H9 (cell line): ENCODE results near the gene STPG3. TPM values are rescaled to one million over a fixed set of nuclear protein-coding genes. Genes with fewer than 3 reads are reported as not detected.

ENCODE experiments used
- DNase-seq: peaks from one replicate; pipeline ENCODE4 v3.0.0-alpha.2; 2017
- H2AFZ ChIP-seq: one replicate; pipeline ENCODE4 v1.6.1; 2013; ENCODE audit warnings: mild to moderate bottlenecking, low read length, control low read depth, moderate library complexity
- H2AK5ac ChIP-seq: 2 replicates; pipeline ENCODE4 v1.6.1; 2013; ENCODE audit warnings: low read length, control low read depth, mixed read lengths; ENCODE audit not compliant: insufficient read length
- H2BK120ac ChIP-seq: one replicate; pipeline ENCODE4 v1.6.1; 2013; ENCODE audit warnings: low read depth, mild to moderate bottlenecking, low read length, control low read depth, inconsistent platforms; ENCODE audit not compliant: poor library complexity, severe bottlenecking
- H2BK12ac ChIP-seq: 2 replicates; pipeline ENCODE4 v1.6.1; 2013; ENCODE audit warnings: low read length, control low read depth, mixed read lengths, low read depth; ENCODE audit not compliant: insufficient read length
- H2BK15ac ChIP-seq: 2 replicates; pipeline ENCODE4 v1.6.1; 2013; ENCODE audit warnings: low read depth, low read length, control low read depth
- H2BK20ac ChIP-seq: one replicate; pipeline ENCODE4 v1.6.1; 2013; ENCODE audit warnings: low read depth, mild to moderate bottlenecking, low read length, control low read depth, inconsistent platforms; ENCODE audit not compliant: poor library complexity, severe bottlenecking
- H2BK5ac ChIP-seq: 2 replicates; pipeline ENCODE4 v1.6.1; 2013; ENCODE audit warnings: low read length, control low read depth, mixed read lengths; ENCODE audit not compliant: insufficient read length
- H3K14ac ChIP-seq: 2 replicates; pipeline ENCODE4 v1.6.1; 2013; ENCODE audit warnings: low read length, control low read depth; ENCODE audit not compliant: insufficient read depth
- H3K18ac ChIP-seq: 2 replicates; pipeline ENCODE4 v1.6.1; 2013; ENCODE audit warnings: low read depth, mild to moderate bottlenecking, mixed read lengths, low read length, control low read depth; ENCODE audit not compliant: insufficient read length
- H3K23ac ChIP-seq: 2 replicates; pipeline ENCODE4 v1.6.1; 2013; ENCODE audit warnings: low read length, control low read depth, mixed read lengths, low read depth; ENCODE audit not compliant: insufficient read length
- H3K23me2 ChIP-seq: 2 replicates; pipeline ENCODE4 v1.6.1; 2013; ENCODE audit warnings: low read depth, mild to moderate bottlenecking, mixed read lengths, low read length, control low read depth; ENCODE audit not compliant: insufficient read length, poor library complexity, severe bottlenecking
- H3K27ac ChIP-seq: 2 replicates; pipeline ENCODE4 v1.5.1; 2013; ENCODE audit warnings: low read length, control low read depth, mixed read lengths, low read depth; ENCODE audit not compliant: insufficient read length
- H3K27me3 ChIP-seq: 2 replicates; pipeline ENCODE4 v1.6.1; 2013; ENCODE audit warnings: low read length, control low read depth, inconsistent platforms; ENCODE audit not compliant: insufficient read depth
- H3K4ac ChIP-seq: 2 replicates; pipeline ENCODE4 v1.6.1; 2013; ENCODE audit warnings: low read depth, mild to moderate bottlenecking, control low read depth, inconsistent platforms, low read length, moderate library complexity
- H3K4me1 ChIP-seq: 2 replicates; pipeline ENCODE4 v1.6.1; 2013; ENCODE audit warnings: low read length, control low read depth, inconsistent platforms; ENCODE audit not compliant: insufficient read depth
- H3K4me2 ChIP-seq: 2 replicates; pipeline ENCODE4 v1.6.1; 2013; ENCODE audit warnings: low read length, control low read depth, mixed read lengths; ENCODE audit not compliant: insufficient read length, insufficient read depth
- H3K56ac ChIP-seq: 2 replicates; pipeline ENCODE4 v1.6.1; 2013; ENCODE audit warnings: low read depth, mild to moderate bottlenecking, mixed read lengths, low read length, control low read depth; ENCODE audit not compliant: insufficient read length
- H3K79me1 ChIP-seq: 2 replicates; pipeline ENCODE4 v1.6.1; 2013; ENCODE audit warnings: low read depth, mild to moderate bottlenecking, moderate library complexity, low read length, control low read depth, inconsistent platforms; ENCODE audit not compliant: insufficient read depth, poor library complexity, severe bottlenecking
- H3K79me2 ChIP-seq: 2 replicates; pipeline ENCODE4 v1.6.1; 2013; ENCODE audit warnings: low read length, control low read depth, inconsistent platforms; ENCODE audit not compliant: insufficient read depth
- H3K9ac ChIP-seq: 2 replicates; pipeline ENCODE4 v1.6.1; 2013; ENCODE audit warnings: low read length, control low read depth, mixed read lengths; ENCODE audit not compliant: insufficient read length; ENCODE audit errors: extremely low read depth
- H3K9me3 ChIP-seq: one replicate; pipeline ENCODE4 v1.6.1; 2013; ENCODE audit warnings: low read depth, low read length, inconsistent platforms; ENCODE audit not compliant: control insufficient read depth
- H3T11ph ChIP-seq: one replicate; pipeline ENCODE4 v1.6.1; 2013; ENCODE audit warnings: mild to moderate bottlenecking, low read length, control low read depth, inconsistent platforms
- H4K20me1 ChIP-seq: one replicate; pipeline ENCODE4 v1.6.1; 2013; ENCODE audit not compliant: control insufficient read depth, insufficient read length, insufficient read depth
- H4K5ac ChIP-seq: 2 replicates; pipeline ENCODE4 v1.6.1; 2013; ENCODE audit warnings: low read depth, mild to moderate bottlenecking, mixed read lengths, low read length, control low read depth; ENCODE audit not compliant: insufficient read length
- H4K8ac ChIP-seq: replicated peaks from 2 replicates; pipeline ENCODE4 v1.6.1; 2013; ENCODE audit warnings: low read length, control low read depth, mixed read lengths, low read depth; ENCODE audit not compliant: insufficient read length
- H4K91ac ChIP-seq: 2 replicates; pipeline ENCODE4 v1.6.1; 2013; ENCODE audit warnings: low read depth, mild to moderate bottlenecking, moderate library complexity, mixed read lengths, low read length, control low read depth; ENCODE audit not compliant: insufficient read length
- H3K27ac Mint-ChIP-seq, 3 experiments: 2 replicates in 2 of 3; 3 replicates in 1 of 3; pipeline ENCODE4 v1.8.0; 2020 to 2021; ENCODE audit warnings: mixed read lengths in 3 of 3, mild to moderate bottlenecking in 1 of 3, moderate library complexity in 1 of 3
- H3K27me3 Mint-ChIP-seq: 2 replicates; pipeline ENCODE4 v1.8.0; 2021; ENCODE audit warnings: low read depth, mild to moderate bottlenecking, moderate library complexity, mixed read lengths
- H3K36me3 Mint-ChIP-seq, 3 experiments: 2 replicates in 2 of 3; 3 replicates in 1 of 3; pipeline ENCODE4 v1.8.0; 2020 to 2021; ENCODE audit warnings: low read depth in 3 of 3, mixed read lengths in 3 of 3; ENCODE audit not compliant: insufficient read depth in 1 of 3
- H3K4me1 Mint-ChIP-seq, 2 experiments: 2 replicates each; pipeline ENCODE4 v1.8.0; 2020; ENCODE audit warnings: mixed read lengths in 2 of 2
- H3K4me3 Mint-ChIP-seq, 2 experiments: 2 replicates in 1 of 2; 3 replicates in 1 of 2; pipeline ENCODE4 v1.8.0; 2020 to 2021; ENCODE audit warnings: mild to moderate bottlenecking in 2 of 2, mixed read lengths in 2 of 2, moderate library complexity in 1 of 2
- H3K9me3 Mint-ChIP-seq, 2 experiments: 2 replicates in 1 of 2; 3 replicates in 1 of 2; pipeline ENCODE4 v1.8.0; 2020; ENCODE audit warnings: mild to moderate bottlenecking in 2 of 2, mixed read lengths in 2 of 2, moderate library complexity in 1 of 2
- WGBS: extraction: QIAGEN DNeasy Blood & Tissue Kit; methylation state at CpG from one replicate; pipeline ENCODE4 v1.1.7; 2013; ENCODE audit warnings: missing lambda C conversion rate, low lambda C conversion rate, mixed read lengths; ENCODE audit not compliant: insufficient read length; ENCODE audit errors: extremely low coverage; 5-methylcytosine and 5-hydroxymethylcytosine counted together
- total RNA-seq: library from RNA; stranded (reverse); gene quantifications from 2 replicates; pipeline ENCODE4 v1.2.1, GENCODE V29; 2021
- TF ChIP-seq, protein P1 (sequence below): fragments of 200-600 bp; sonication (generic); conservative IDR thresholded peaks from 3 replicates; pipeline ENCODE4 v1.8.0; 2021; ENCODE audit warnings: antibody characterized with exemption, mild to moderate bottlenecking

Gene STPG3
- total RNA-seq, 1 experiment from 2014 or later = not detected

DNA sequence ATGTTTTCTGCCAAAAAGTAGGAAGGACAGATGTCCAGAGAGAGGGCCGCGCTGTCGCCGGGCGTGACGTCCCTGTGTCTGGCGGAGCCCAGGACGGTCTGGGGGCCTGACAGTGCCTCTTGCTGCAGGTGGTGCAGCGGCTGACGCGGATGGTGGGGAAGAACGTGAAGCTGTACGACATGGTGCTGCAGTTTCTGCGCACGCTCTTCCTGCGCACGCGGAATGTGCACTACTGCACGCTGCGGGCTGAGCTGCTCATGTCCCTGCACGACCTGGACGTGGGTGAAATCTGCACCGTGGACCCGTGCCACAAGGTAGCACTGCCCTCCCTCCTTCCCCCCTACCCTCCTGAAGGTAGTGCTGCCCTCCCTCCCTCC lies 11.8 kb downstream of the STPG3 start:
- Histone ChIP-seq H3K14ac (no peak overlapping the region), H2BK12ac (no peak overlapping the region), H3K27me3 (no peaks in the 10 kb centered on the region), H3K23ac (no peak overlapping the region), H2BK20ac (no peak overlapping the region), H4K5ac (no peak overlapping the region), H3K4me2 (no peak overlapping the region), H3K56ac (no peak overlapping the region), H4K20me1 (no peaks in the 10 kb centered on the region), H2BK5ac (no peak overlapping the region), H3K23me2 (no peaks in the 10 kb centered on the region), H2AFZ (no peak overlapping the region), H3K18ac (no peak overlapping the region), H4K91ac (no peak overlapping the region), H3K79me1 (no peaks in the 10 kb centered on the region), H3K4ac (no peak overlapping the region), H3K9me3 (no peaks in the 10 kb centered on the region), H3K9ac (no peak overlapping the region), H3K27ac (no peak overlapping the region), H3K4me1 (no peaks in the 10 kb centered on the region), H3T11ph (no peak overlapping the region), H4K8ac (no peak overlapping the region), H2BK15ac (no peak overlapping the region), H2BK120ac (no peak overlapping the region), H3K79me2 (no peaks in the 10 kb centered on the region), H2AK5ac (no peak overlapping the region)
- H3K27ac Mint-ChIP-seq = no peak overlapping the region
- H3K4me1 Mint-ChIP-seq = 0 out of 4 replicates have a peak, but pooled peaks cover 0 to 3% of the 10 kb centered on the region in 2 experiments
- H3K9me3 Mint-ChIP-seq = no peaks in the 10 kb centered on the region
- H3K27me3 Mint-ChIP-seq = no peaks in the 10 kb centered on the region; the same call in 1 of the 2 replicates
- DNase-seq = no peak
- TF ChIP-seq, protein P1, sequence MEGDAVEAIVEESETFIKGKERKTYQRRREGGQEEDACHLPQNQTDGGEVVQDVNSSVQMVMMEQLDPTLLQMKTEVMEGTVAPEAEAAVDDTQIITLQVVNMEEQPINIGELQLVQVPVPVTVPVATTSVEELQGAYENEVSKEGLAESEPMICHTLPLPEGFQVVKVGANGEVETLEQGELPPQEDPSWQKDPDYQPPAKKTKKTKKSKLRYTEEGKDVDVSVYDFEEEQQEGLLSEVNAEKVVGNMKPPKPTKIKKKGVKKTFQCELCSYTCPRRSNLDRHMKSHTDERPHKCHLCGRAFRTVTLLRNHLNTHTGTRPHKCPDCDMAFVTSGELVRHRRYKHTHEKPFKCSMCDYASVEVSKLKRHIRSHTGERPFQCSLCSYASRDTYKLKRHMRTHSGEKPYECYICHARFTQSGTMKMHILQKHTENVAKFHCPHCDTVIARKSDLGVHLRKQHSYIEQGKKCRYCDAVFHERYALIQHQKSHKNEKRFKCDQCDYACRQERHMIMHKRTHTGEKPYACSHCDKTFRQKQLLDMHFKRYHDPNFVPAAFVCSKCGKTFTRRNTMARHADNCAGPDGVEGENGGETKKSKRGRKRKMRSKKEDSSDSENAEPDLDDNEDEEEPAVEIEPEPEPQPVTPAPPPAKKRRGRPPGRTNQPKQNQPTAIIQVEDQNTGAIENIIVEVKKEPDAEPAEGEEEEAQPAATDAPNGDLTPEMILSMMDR = no peak
- no CpG with 5 or more reads among the region's 24 CpGs for WGBS
- H3K36me3 Mint-ChIP-seq = peaks cover 11 to 51% (median 40%) of the 10 kb centered on the region in 3 experiments; a peak in 6 of 7 replicates
- no peak overlapping the region for H3K4me3 Mint-ChIP-seq
